ENCODE results near the gene TGIF2LY. TPM values are rescaled to one million over a fixed set of nuclear protein-coding genes. Genes with fewer than 3 reads are reported as not detected.
"Not testable (repeated sequence)": the region's sequence is repeated elsewhere in the genome, so short reads cannot be mapped to it uniquely, and the experiment has no call there.

Gene TGIF2LY
- total RNA-seq (not detected), polyA plus RNA-seq (not detected)
- long read RNA-seq, donor 1 = 0 reads
- long read RNA-seq, donor 2 = 0 reads
- long read RNA-seq, donor 3 = 0 reads
- long read RNA-seq, donor 4 = 0 reads

DNA sequence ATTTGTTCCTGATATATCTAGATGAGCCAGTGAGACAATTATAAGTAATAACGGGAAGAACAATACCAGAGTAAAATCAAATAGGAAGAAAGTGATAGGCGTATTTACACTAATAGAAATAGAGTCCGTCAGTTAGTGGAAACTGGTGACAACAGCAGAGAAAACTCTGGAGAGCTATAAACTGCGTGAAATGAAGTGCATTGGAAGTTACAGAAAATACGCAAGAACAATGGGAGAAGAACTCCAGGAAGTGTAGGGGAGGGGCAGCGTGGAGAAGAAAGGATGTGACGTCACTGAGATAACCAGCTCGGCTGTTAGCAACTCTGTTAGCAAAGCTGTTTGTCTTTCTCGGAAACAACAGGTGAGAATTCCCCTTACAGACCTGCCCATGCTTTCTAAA, at the start of gene TGIF2LY:
Gene TGIF2LY, plus strand, starts transcription at position 301 of the 400 bp plus-strand sequence. CDS start 178 bp downstream, outside the sequence.
- intact Hi-C loops (cut with DNase I); H3K9me3 ChIP-seq (ENCODE audit: control insufficient read depth, low read length); H3K4me3 ChIP-seq (ENCODE audit: low read length); H3K27me3 ChIP-seq (ENCODE audit: control insufficient read depth, insufficient read depth); ATAC-seq; H3K4me1 ChIP-seq (ENCODE audit: control insufficient read depth, insufficient read depth, low read length); H3K27ac ChIP-seq (ENCODE audit: low read length); DNase-seq: not testable (repeated sequence)
- WGBS = 69% methylated on average over 9 of the region's 9 CpGs
